CD8-positive, alpha-beta memory T cell (primary cell): ENCODE results near the gene HECW1. TPM values are rescaled to one million over a fixed set of nuclear protein-coding genes. Genes with fewer than 3 reads are reported as not detected.

Experiments used
- CTCF ChIA-PET: fragments of 350-600 bp; sonication (Branson Sonifier 250); formaldehyde crosslinking; loops from one replicate; lab custom pipeline; 2021; ENCODE audit warnings: antibody characterized with exemption; lab: Charles Lee
- POLR2A ChIA-PET: fragments of 350-600 bp; sonication (Branson Sonifier 250); formaldehyde crosslinking; loops from one replicate; lab custom pipeline; 2021; ENCODE audit warnings: antibody characterized with exemption; lab: Charles Lee
- DNase-seq, 5 donors: peaks; one replicate each; pipeline versions ENCODE4 v3.0.0 to v3.0.0-alpha.2; 2020 to 2022; ENCODE audit warnings: mixed read lengths in 1 of 5
- H3K27ac ChIP-seq: one replicate; pipeline ENCODE4 v1.7.0; 2013; ENCODE audit warnings: low read depth, mild to moderate bottlenecking, low read length, moderate library complexity
- H3K27me3 ChIP-seq: 2 replicates; pipeline ENCODE4 v1.7.0; 2013; ENCODE audit warnings: low read length, mild to moderate bottlenecking; ENCODE audit not compliant: insufficient read depth, poor library complexity, severe bottlenecking
- H3K36me3 ChIP-seq: 2 replicates; pipeline ENCODE4 v1.7.0; 2013; ENCODE audit warnings: mild to moderate bottlenecking, low read length, moderate library complexity; ENCODE audit not compliant: insufficient read depth
- H3K4me1 ChIP-seq: 2 replicates; pipeline ENCODE4 v1.7.0; 2013; ENCODE audit warnings: mild to moderate bottlenecking, low read length, moderate library complexity; ENCODE audit not compliant: insufficient read depth
- H3K4me3 ChIP-seq: 2 replicates; pipeline ENCODE4 v1.7.0; 2013; ENCODE audit warnings: mild to moderate bottlenecking, low read length
- H3K9me3 ChIP-seq: 2 replicates; pipeline ENCODE4 v1.7.0; 2013; ENCODE audit warnings: mild to moderate bottlenecking, low read length
- H3K27ac Mint-ChIP-seq, 8 donors: one replicate each; pipeline ENCODE4 v1.8.0; 2020 to 2021; ENCODE audit warnings: mixed read lengths in 8 of 8, mild to moderate bottlenecking in 6 of 8, inconsistent platforms in 3 of 8, moderate library complexity in 3 of 8
- H3K27me3 Mint-ChIP-seq, 2 donors: one replicate each; pipeline ENCODE4 v1.8.0; 2020 to 2021; ENCODE audit warnings: mixed read lengths in 2 of 2, mild to moderate bottlenecking in 1 of 2, moderate library complexity in 1 of 2
- H3K36me3 Mint-ChIP-seq, 3 donors: one replicate each; pipeline ENCODE4 v1.8.0; 2020 to 2021; ENCODE audit warnings: mixed read lengths in 3 of 3, inconsistent platforms in 1 of 3, mild to moderate bottlenecking in 1 of 3
- H3K4me1 Mint-ChIP-seq, 3 donors: one replicate each; pipeline ENCODE4 v1.8.0; 2020 to 2021; ENCODE audit warnings: mixed read lengths in 3 of 3, inconsistent platforms in 1 of 3, mild to moderate bottlenecking in 1 of 3
- H3K4me3 Mint-ChIP-seq, 7 donors: one replicate each; pipeline ENCODE4 v1.8.0; 2020 to 2021; ENCODE audit warnings: mixed read lengths in 7 of 7, mild to moderate bottlenecking in 6 of 7, moderate library complexity in 4 of 7, inconsistent platforms in 2 of 7
- H3K9me3 Mint-ChIP-seq, 5 donors: one replicate each; pipeline ENCODE4 v1.8.0; 2020 to 2022; ENCODE audit warnings: mixed read lengths in 5 of 5, mild to moderate bottlenecking in 3 of 5, moderate library complexity in 2 of 5, inconsistent platforms in 1 of 5
- polyA plus RNA-seq: library from polyadenylated mRNA; unstranded; fragments of 300-500 nt; fragmentation: Illumina TruSeq; gene quantifications from one replicate; pipeline ENCODE4 v1.2.3, GENCODE V29; 2021
- total RNA-seq, 2 experiments: library from RNA; stranded (reverse); gene quantifications; one replicate each; pipeline ENCODE4 v1.2.3, GENCODE V29; 2021

The HECW1 gene
- total and polyA plus RNA-seq, 3 experiments from 2014 or later = not detected

DNA sequence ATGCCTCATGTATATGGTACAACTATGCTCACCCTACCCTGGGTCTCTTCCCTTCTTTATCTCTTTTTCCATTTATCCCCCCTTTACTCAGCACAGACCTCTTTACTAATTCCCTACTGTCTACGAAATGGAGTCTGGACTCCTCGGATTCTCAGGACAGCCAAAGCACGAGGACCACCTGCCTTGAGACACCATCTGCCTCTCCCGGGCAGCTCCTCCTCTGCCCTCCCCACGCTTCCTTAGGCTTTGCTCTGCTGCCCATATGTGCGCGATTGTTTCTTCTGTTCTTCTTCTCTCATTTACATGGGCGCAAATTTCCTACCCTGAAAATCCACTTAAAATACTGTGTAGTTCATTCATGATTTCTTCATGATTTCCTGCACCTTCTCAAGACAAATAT is 407.8 kb downstream of the HECW1 start:
- Mint-ChIP-seq H3K4me3 (no peak overlapping the region), H3K27me3 (peaks cover under 1% of the 10 kb centered on the region in 2 donors), H3K4me1 (peaks cover 0 to 11% (median 6%) of the 10 kb centered on the region in 3 donors), H3K27ac (peak overlapping the region in 1 of 8 donors; percentile 70), H3K9me3 (no peaks in the 10 kb centered on the region), H3K36me3 (no peaks in the 10 kb centered on the region)
- no peaks in the 10 kb centered on the region for H3K36me3 ChIP-seq
- no peak for DNase-seq
- H3K9me3 ChIP-seq = no peaks in the 10 kb centered on the region
- no peak overlapping the region for H3K4me3 ChIP-seq
- ChIA-PET POLR2A (no interaction called here), CTCF (no interaction called here)
- H3K4me1 ChIP-seq = no peaks in the 10 kb centered on the region
- H3K27ac ChIP-seq = no peak overlapping the region
- H3K27me3 ChIP-seq = no peaks in the 10 kb centered on the region

DNA sequence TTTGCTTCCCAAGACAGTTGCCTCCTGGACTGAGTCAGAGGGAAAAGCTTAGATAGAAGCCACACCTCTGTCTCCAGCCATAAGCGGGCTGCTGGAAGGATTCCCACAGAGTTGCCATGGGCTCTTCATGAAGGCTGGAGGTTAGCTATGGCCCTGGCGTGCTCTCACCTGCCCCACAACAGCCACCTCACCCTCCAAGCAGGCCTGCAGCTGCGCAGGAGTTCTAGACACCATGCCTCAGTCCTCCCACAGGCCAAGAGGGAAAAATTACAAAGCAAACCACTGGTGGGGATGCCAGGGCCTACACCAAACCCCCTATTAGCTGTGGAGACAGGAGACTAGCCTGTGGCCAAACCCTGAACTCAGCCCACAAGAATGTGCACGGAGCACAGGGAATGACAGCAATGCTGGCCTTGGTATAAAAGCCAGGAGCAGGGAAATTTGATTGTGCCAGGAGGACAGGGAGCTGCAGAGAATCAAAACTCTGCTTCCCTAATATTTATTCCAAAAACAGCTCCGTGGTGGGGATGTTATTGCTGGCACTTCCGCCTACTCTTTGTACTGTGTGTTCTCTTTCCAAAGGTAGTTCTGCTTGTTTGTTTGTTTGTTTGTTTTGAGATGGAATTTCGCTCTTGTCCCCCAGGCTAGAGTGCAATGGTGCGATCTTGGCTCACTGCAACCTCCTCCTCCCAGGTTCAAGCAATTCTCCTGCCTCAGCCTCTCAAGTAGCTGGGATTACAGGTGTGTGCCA is 410.1 kb downstream of the HECW1 start:
- Histone ChIP-seq H3K27me3 (no peaks in the 10 kb centered on the region), H3K4me3 (no peak overlapping the region), H3K27ac (no peak overlapping the region), H3K36me3 (no peaks in the 10 kb centered on the region), H3K4me1 (no peaks in the 10 kb centered on the region), H3K9me3 (no peaks in the 10 kb centered on the region)
- H3K27me3 Mint-ChIP-seq = no peaks in the 10 kb centered on the region
- H3K27ac Mint-ChIP-seq = no peak overlapping the region
- ChIA-PET POLR2A (no interaction called here), CTCF (interaction anchor here (1.5 kb wide), 1 partner anchor 17 kb away, joined by 5 read pairs; no protein-coding TSS in a partner anchor)
- H3K4me3 Mint-ChIP-seq = no peak overlapping the region
- no peaks in the 10 kb centered on the region for H3K9me3 Mint-ChIP-seq
- H3K36me3 Mint-ChIP-seq = no peaks in the 10 kb centered on the region
- no peaks in the 10 kb centered on the region for H3K4me1 Mint-ChIP-seq
- DNase-seq = no peak

DNA sequence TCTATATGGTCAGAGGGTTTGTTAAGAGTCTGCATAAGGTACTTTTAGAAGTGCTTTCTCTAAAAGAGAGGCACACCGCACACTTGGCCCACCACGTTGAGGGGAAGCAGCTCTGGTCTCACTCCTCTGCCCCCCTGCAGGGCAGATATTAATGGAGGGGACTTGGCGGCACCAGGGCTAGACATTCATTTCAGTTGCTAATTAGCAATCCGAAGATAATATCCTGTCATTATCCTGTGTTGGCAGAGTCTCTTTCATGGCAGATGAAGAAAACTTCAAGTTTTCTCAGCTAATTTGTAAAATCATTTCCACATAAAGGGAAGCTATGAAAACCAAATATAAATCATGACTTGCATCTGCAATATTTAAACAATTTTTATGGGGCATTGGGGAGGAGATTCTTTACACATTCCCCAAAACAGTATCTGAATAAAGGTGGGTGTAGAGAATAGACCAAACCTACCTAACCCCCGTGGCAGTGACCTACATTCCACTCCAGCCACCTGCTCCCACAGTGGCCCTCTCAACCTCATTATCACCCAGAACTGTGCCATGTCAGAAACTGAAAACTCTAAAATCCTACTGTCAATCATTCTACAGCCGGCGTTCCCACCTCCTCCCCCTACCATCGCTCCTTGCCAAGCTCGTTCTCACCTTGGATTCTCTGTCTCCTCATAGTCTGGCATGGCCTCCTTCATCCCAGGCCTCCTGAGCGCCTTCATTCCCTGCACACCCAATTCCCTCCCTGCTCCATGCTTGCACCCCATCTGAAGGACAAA is 416.3 kb downstream of the HECW1 start:
- no peaks in the 10 kb centered on the region for H3K4me1 Mint-ChIP-seq
- Histone ChIP-seq H3K36me3 (no peaks in the 10 kb centered on the region), H3K4me1 (no peaks in the 10 kb centered on the region), H3K9me3 (no peaks in the 10 kb centered on the region), H3K27me3 (no peaks in the 10 kb centered on the region), H3K27ac (no peak overlapping the region), H3K4me3 (no peak overlapping the region)
- CTCF ChIA-PET = no interaction called here
- no peaks in the 10 kb centered on the region for H3K36me3 Mint-ChIP-seq
- no peaks in the 10 kb centered on the region for H3K27me3 Mint-ChIP-seq
- DNase-seq = no peak
- no peaks in the 10 kb centered on the region for H3K9me3 Mint-ChIP-seq
- no peak overlapping the region for H3K27ac Mint-ChIP-seq
- H3K4me3 Mint-ChIP-seq = no peak overlapping the region
- POLR2A ChIA-PET = no interaction called here

DNA sequence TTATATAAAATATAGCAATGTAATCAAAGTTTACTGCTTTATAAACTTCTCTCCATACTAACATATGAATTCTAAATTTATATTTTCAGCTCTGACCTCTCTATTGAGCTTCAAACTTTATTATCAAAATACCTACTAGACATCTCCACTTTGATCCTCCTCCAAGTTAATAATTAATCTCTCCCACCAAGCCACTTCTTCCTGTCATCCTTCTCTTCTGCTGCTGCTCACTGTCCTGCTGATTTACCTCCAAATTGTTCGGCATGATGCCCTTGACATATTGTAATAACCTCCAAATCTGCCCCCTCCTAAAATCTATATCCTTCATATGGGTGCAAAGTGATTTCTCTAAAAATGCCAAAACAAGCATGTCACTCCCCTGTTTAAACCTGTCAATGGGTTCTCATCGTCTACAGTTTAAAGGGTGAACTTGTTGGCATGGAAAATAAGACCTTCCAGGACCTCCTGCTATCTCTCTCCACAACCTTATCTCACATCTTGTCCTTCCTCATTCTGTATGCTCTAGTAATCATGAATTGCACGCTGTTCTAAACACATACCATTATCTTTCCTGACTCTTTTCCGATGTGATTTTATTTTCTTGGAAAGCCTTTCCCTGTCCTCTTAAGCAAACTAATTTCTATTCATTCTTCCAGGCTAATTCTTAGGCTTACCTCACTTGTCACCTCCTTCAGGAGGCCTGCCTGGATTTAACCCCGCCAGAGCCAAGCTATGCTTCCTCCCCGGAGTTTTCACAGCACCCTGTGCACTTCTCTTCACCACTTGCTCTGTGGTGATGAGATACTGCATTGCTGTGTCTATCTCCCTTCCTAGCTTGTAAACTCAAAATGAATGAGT is 418.3 kb downstream of the HECW1 start:
- DNase-seq = no peak
- CTCF ChIA-PET = no interaction called here
- Mint-ChIP-seq H3K36me3 (no peaks in the 10 kb centered on the region), H3K27me3 (no peaks in the 10 kb centered on the region), H3K9me3 (no peaks in the 10 kb centered on the region), H3K27ac (no peak overlapping the region), H3K4me1 (no peaks in the 10 kb centered on the region), H3K4me3 (no peak overlapping the region)
- no peak overlapping the region for H3K27ac ChIP-seq
- H3K4me1 ChIP-seq = no peaks in the 10 kb centered on the region
- no peak overlapping the region for H3K4me3 ChIP-seq
- H3K36me3 ChIP-seq = no peaks in the 10 kb centered on the region
- H3K9me3 ChIP-seq = no peaks in the 10 kb centered on the region
- POLR2A ChIA-PET = no interaction called here
- no peaks in the 10 kb centered on the region for H3K27me3 ChIP-seq

DNA sequence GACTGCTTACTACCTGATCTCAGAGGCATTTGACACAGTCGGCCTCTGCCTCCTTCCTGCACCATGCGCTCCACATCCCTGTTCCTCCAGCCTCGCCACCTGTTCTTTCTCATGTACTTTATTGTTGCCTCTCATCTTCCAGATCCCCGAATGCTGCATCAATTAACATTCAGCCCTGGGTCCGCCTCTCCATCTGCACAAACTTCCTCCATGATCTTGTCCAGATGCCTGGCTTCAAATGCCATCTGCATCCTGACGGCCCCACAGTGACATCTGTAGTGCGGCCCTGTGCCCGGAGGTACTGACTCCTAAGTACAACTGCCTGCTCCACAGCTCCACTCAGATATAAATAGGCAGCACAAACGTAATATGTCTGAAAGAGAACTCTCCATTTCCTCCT is 419.3 kb downstream of the HECW1 start:
- no peaks in the 10 kb centered on the region for H3K9me3 ChIP-seq
- Mint-ChIP-seq H3K27me3 (no peaks in the 10 kb centered on the region), H3K27ac (no peak overlapping the region), H3K4me1 (no peaks in the 10 kb centered on the region), H3K36me3 (no peaks in the 10 kb centered on the region), H3K4me3 (no peak overlapping the region), H3K9me3 (no peaks in the 10 kb centered on the region)
- no peak overlapping the region for H3K27ac ChIP-seq
- POLR2A ChIA-PET = no interaction called here
- CTCF ChIA-PET = no interaction called here
- DNase-seq = no peak
- H3K36me3 ChIP-seq = no peaks in the 10 kb centered on the region
- no peak overlapping the region for H3K4me3 ChIP-seq
- no peaks in the 10 kb centered on the region for H3K27me3 ChIP-seq
- H3K4me1 ChIP-seq = no peaks in the 10 kb centered on the region

DNA sequence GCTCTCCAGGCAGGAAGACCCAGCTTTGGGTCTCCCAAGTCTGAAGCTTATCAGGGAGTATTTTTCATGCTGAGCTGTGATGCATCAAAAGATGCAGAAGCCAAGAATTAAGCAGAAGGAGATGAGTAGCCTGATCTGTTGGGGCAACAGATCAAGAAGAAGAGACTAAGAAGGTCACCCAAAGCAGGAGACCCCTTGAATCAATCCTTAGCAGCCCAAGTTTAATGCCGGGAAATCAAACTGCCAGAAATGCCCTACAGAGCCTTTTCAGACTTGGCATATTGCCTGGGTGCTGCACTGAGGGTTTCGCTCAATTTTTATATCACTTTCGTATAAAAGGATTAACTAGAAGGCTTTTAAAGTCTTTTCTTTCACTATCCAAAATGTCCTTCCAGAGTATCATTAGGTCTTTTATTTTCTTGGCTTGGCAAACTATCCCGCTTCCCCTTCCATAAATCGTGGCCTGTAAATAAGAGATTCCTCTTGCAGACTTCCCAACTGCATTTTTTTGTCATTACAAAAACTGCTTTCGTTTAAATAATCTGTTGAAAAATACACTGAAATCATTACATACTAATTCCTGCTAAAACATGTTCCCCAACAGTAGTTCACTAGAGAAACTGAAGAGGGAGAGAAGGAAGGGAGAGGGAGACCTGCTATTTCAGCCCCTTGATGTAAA is 421.5 kb downstream of the HECW1 start:
- Histone ChIP-seq H3K9me3 (no peaks in the 10 kb centered on the region), H3K4me1 (no peaks in the 10 kb centered on the region), H3K4me3 (no peak overlapping the region), H3K27me3 (no peaks in the 10 kb centered on the region), H3K36me3 (no peaks in the 10 kb centered on the region), H3K27ac (no peak overlapping the region)
- H3K4me1 Mint-ChIP-seq = no peaks in the 10 kb centered on the region
- ChIA-PET POLR2A (no interaction called here), CTCF (no interaction called here)
- no peak overlapping the region for H3K27ac Mint-ChIP-seq
- peaks cover 0 to 6% of the 10 kb centered on the region in 2 donors for H3K27me3 Mint-ChIP-seq
- H3K9me3 Mint-ChIP-seq = no peaks in the 10 kb centered on the region
- no peak for DNase-seq
- no peak overlapping the region for H3K4me3 Mint-ChIP-seq
- H3K36me3 Mint-ChIP-seq = no peaks in the 10 kb centered on the region

DNA sequence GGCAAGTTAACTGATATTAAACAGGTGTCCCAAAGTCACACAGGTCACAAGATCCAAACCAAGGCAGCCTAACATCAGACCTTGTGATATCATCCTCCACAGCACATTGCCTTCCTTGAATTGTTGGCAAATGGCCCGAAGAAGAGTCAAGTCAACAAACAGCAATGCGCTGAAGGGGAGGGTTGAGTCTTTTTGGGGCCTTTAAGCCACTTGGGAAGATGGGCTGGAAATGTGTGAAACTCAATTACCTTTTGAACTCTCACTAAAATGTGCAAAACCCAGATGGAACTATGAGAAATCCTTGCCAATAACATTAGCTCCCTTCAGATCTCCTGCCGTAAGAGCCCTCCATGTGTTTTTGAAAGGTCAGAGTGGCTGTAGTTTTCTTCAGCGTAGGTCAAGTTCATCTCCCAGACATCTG is 422.6 kb downstream of the HECW1 start:
- no peaks in the 10 kb centered on the region for H3K4me1 ChIP-seq
- H3K27ac ChIP-seq = no peak overlapping the region
- POLR2A ChIA-PET = no interaction called here
- H3K36me3 ChIP-seq = no peaks in the 10 kb centered on the region
- Mint-ChIP-seq H3K27me3 (peaks cover 0 to 6% of the 10 kb centered on the region in 2 donors), H3K27ac (no peak overlapping the region), H3K36me3 (no peaks in the 10 kb centered on the region), H3K4me1 (no peaks in the 10 kb centered on the region), H3K4me3 (no peak overlapping the region), H3K9me3 (no peaks in the 10 kb centered on the region)
- H3K4me3 ChIP-seq = no peak overlapping the region
- CTCF ChIA-PET = no interaction called here
- H3K9me3 ChIP-seq = no peaks in the 10 kb centered on the region
- DNase-seq = no peak
- no peaks in the 10 kb centered on the region for H3K27me3 ChIP-seq
